SU-DHL-6 (cell line): Measurements from ENCODE around the gene P3H3.

Experiments
- H2AFZ ChIP-seq: fragments of 200-600 bp; sonication (generic); 2 replicates; pipeline ENCODE4 v1.6.1; 2014; ENCODE audit warnings: low read depth, mild to moderate bottlenecking, moderate library complexity, mixed read lengths, antibody characterized with exemption, low read length; ENCODE audit not compliant: severe bottlenecking
- H3F3A ChIP-seq: fragments of 200-600 bp; shearing (Covaris generic); 2 replicates; pipeline ENCODE4 v1.6.0; 2016; ENCODE audit warnings: antibody characterized with exemption, mild to moderate bottlenecking; ENCODE audit not compliant: insufficient read depth
- H3K27ac ChIP-seq: fragments of 200-600 bp; sonication (generic); 2 replicates; pipeline ENCODE4 v1.5.1; 2016; ENCODE audit warnings: low read depth, mild to moderate bottlenecking, low read length, moderate library complexity, mixed read lengths
- H3K27me3 ChIP-seq: fragments of 200-600 bp; sonication (generic), shearing (Covaris generic); 2 replicates; pipeline ENCODE4 v1.6.0; 2014; ENCODE audit warnings: mild to moderate bottlenecking, low read length
- H3K36me3 ChIP-seq: fragments of 200-600 bp; sonication (generic); 2 replicates; pipeline ENCODE4 v1.6.1; 2014; ENCODE audit warnings: mild to moderate bottlenecking, low read length, mixed read lengths
- H3K4me2 ChIP-seq: fragments of 300-600, 200-600 bp; shearing (Covaris generic), sonication (generic); 2 replicates; pipeline ENCODE4 v1.6.0; 2014; ENCODE audit warnings: low read length, low read depth, mild to moderate bottlenecking; ENCODE audit not compliant: poor library complexity, severe bottlenecking
- H3K4me3 ChIP-seq: fragments of 200-600 bp; sonication (generic); 2 replicates; pipeline ENCODE4 v1.5.1; 2014; ENCODE audit warnings: antibody characterized with exemption, low read length, mild to moderate bottlenecking, mixed read lengths; ENCODE audit not compliant: insufficient read depth, poor library complexity, severe bottlenecking
- H3K79me2 ChIP-seq: fragments of 200-600 bp; sonication (generic); 2 replicates; pipeline ENCODE4 v1.6.1; 2014; ENCODE audit warnings: mild to moderate bottlenecking, low read length, moderate library complexity; ENCODE audit not compliant: insufficient read depth
- H3K9ac ChIP-seq: fragments of 200-600 bp; sonication (generic); 2 replicates; pipeline ENCODE4 v1.7.0; 2014; ENCODE audit warnings: mild to moderate bottlenecking, low read length
- H3K9me2 ChIP-seq: fragments of 200-600 bp; sonication (generic); replicated peaks from 2 replicates; pipeline ENCODE4 v1.6.1; 2014; ENCODE audit warnings: low read length; ENCODE audit not compliant: insufficient read depth
- H3K9me3 ChIP-seq: fragments of 200-600 bp; sonication (generic); 2 replicates; pipeline ENCODE4 v1.6.1; 2014; ENCODE audit warnings: low read length, mixed read lengths; ENCODE audit not compliant: insufficient read depth
- H4K20me1 ChIP-seq: fragments of 200-600 bp; sonication (generic); 2 replicates; pipeline ENCODE4 v1.6.1; 2014; ENCODE audit warnings: low read depth, mild to moderate bottlenecking, antibody characterized with exemption, low read length, moderate library complexity, mixed read lengths
- EZH2phosphoT487 ChIP-seq: fragments of 200-600 bp; sonication (generic), shearing (Covaris generic); conservative IDR thresholded peaks from 2 replicates; pipeline ENCODE4 v1.6.1; 2018; ENCODE audit warnings: mild to moderate bottlenecking, antibody characterized with exemption, low read length, moderate library complexity, mixed read lengths
- TF ChIP-seq, protein P1 (sequence below): fragments of 200-600 bp; sonication (generic); IDR thresholded peaks from one replicate; pipeline ENCODE4 v1.5.1; 2017; ENCODE audit warnings: antibody characterized with exemption, mild to moderate bottlenecking, low read length, moderate library complexity; ENCODE audit not compliant: insufficient read depth, poor library complexity, severe bottlenecking

P3H3 gene

DNA sequence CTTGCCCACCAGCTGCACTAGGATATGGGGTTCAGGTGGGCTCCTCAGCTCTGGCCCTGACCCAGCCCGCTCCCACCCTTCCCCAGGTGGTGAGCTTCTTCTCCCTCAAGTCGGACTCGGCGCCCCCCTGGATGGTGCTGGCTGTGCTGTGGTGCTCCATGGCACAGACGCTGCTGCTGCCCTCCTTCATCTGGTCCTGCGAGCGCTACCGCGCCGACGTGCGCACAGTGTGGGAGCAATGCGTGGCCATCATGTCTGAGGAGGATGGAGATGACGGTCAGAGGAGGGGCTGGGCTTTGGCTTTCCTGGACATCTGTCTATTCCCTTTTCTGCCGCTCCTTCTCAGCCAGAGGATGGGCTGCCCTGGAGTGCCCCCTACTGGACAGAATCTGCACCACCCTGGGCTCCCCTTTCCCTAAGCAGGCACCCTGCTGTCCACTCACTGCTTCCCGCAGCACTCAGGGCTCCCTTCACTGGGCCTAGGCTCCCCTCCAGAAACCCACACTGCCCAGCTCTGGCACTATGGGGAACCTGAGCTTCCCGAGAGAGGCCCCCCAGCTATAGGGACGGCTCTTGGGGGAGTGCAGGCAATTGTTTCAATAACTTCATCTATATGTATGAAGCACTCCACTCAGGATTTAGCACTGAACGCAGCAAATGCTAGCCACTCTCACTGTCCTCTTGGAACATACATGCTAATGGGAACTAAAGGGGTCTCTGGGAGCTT, 2.6 kb upstream of the P3H3 start:
- no peaks in the 10 kb centered on the region for H3K9me3 ChIP-seq
- H4K20me1 ChIP-seq = no peaks in the 10 kb centered on the region; the same call in 1 of the 2 replicates
- TF ChIP-seq, protein P1, sequence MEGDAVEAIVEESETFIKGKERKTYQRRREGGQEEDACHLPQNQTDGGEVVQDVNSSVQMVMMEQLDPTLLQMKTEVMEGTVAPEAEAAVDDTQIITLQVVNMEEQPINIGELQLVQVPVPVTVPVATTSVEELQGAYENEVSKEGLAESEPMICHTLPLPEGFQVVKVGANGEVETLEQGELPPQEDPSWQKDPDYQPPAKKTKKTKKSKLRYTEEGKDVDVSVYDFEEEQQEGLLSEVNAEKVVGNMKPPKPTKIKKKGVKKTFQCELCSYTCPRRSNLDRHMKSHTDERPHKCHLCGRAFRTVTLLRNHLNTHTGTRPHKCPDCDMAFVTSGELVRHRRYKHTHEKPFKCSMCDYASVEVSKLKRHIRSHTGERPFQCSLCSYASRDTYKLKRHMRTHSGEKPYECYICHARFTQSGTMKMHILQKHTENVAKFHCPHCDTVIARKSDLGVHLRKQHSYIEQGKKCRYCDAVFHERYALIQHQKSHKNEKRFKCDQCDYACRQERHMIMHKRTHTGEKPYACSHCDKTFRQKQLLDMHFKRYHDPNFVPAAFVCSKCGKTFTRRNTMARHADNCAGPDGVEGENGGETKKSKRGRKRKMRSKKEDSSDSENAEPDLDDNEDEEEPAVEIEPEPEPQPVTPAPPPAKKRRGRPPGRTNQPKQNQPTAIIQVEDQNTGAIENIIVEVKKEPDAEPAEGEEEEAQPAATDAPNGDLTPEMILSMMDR = peak; percentile 87
- no peak for TF ChIP-seq EZH2phosphoT487
- H3K9ac ChIP-seq = no peak overlapping the region
- no peak overlapping the region for H3K27ac ChIP-seq
- H3K36me3 ChIP-seq = no peaks in the 10 kb centered on the region
- H3K27me3 ChIP-seq = no peaks in the 10 kb centered on the region
- H2AFZ ChIP-seq = no peak overlapping the region
- no peak overlapping the region for H3K4me3 ChIP-seq
- no peaks in the 10 kb centered on the region for H3K79me2 ChIP-seq
- H3F3A ChIP-seq = no peaks in the 10 kb centered on the region
- no peaks in the 10 kb centered on the region for H3K9me2 ChIP-seq
- no peak overlapping the region for H3K4me2 ChIP-seq

DNA sequence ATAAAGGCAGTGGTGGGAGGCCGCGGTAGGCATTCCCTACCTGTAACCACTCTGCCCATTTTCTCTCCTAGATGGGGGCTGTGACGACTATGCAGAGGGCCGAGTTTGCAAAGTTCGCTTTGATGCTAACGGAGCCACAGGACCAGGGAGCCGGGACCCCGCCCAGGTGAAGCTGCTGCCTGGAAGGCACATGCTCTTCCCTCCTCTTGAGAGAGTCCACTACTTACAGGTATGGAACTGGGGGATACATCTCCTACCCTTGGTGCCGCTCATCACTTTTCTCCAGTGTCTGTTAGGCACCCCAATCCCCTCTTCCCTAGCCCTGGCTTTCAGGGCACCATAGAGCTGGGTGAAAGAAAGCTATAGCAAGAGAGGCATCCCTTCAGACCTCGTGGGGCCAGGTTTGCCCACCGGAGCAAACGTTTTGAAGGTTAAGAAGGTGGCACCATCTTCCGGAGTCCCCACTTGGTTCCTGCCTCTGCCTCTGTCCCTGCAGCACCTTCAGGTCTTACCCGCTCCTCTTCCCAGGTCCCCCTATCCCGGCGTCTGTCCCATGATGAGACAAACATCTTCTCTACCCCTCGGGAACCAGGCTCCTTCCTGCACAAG, 2.0 kb upstream of the P3H3 start:
- Histone ChIP-seq H3K9me3 (no peaks in the 10 kb centered on the region), H3K4me3 (no peak overlapping the region), H2AFZ (no peak overlapping the region), H3K9me2 (no peaks in the 10 kb centered on the region), H3F3A (no peaks in the 10 kb centered on the region), H3K27me3 (no peaks in the 10 kb centered on the region), H3K9ac (no peak overlapping the region), H4K20me1 (no peaks in the 10 kb centered on the region; the same call in 1 of the 2 replicates), H3K4me2 (no peak overlapping the region), H3K79me2 (no peaks in the 10 kb centered on the region), H3K36me3 (no peaks in the 10 kb centered on the region), H3K27ac (no peak overlapping the region)
- TF ChIP-seq, protein P1 = no peak
- no peak for TF ChIP-seq EZH2phosphoT487

DNA sequence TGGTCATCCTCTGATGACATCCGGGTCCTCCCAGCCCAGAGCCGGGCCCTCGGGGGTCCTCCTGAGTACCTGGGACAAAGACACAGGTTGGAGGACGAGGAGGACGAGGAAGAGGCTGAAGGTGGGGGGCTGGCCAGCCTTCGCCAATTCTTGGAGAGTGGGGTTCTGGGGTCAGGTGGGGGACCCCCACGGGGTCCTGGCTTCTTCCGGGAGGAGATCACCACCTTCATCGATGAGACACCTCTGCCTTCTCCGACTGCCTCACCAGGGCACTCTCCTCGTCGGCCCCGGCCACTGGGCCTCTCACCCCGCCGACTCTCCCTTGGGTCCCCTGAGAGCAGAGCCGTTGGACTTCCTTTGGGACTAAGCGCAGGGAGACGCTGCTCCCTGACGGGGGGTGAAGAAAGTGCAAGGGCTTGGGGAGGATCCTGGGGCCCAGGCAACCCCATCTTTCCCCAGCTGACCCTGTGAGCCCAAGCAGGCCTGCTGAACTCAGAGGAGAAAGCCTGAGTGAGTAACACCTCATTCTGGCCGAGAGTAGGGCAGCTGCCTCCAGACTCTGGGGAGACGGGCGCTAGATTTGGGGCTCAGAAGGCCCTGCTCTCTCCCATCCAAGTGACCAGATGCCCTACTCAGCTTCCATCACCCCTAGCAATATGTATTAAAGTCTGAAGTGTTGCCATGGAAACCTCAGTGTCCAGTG, 1.3 kb upstream of the P3H3 start:
- no peaks in the 10 kb centered on the region for H3K9me3 ChIP-seq
- no peak overlapping the region for H2AFZ ChIP-seq
- no peak overlapping the region for H3K4me2 ChIP-seq
- H3F3A ChIP-seq = no peaks in the 10 kb centered on the region
- H3K27ac ChIP-seq = no peak overlapping the region
- H3K36me3 ChIP-seq = no peaks in the 10 kb centered on the region
- H3K4me3 ChIP-seq = no peak overlapping the region
- TF ChIP-seq EZH2phosphoT487 = no peak
- TF ChIP-seq, protein P1 = no peak
- no peaks in the 10 kb centered on the region; the same call in 1 of the 2 replicates for H4K20me1 ChIP-seq
- no peaks in the 10 kb centered on the region for H3K27me3 ChIP-seq
- H3K79me2 ChIP-seq = no peaks in the 10 kb centered on the region
- no peaks in the 10 kb centered on the region for H3K9me2 ChIP-seq
- no peak overlapping the region for H3K9ac ChIP-seq
